PC-3 (cell line): ENCODE data around the gene RGS9BP. TPM values are rescaled to one million over a fixed set of nuclear protein-coding genes. Genes with fewer than 3 reads are reported as not detected.
"Not testable (repeated sequence)": the region's sequence is repeated elsewhere in the genome, so short reads cannot be mapped to it uniquely, and the experiment has no call there.

ENCODE experiments used
- ATAC-seq: fragments of 200-7000 bp; cut with Tn5 transposase; 2 replicates; pipeline ENCODE4 v1.9.1; 2020; ENCODE audit warnings: mild to moderate bottlenecking, moderate library complexity
- BruUV-seq: library from RNA; stranded (reverse); fragments of 400-500 nt; replicated peaks from 2 replicates; lab custom pipeline; 2021; lab: Mats Ljungman, UMichigan
- CTCF ChIA-PET: fragments of 300-600 bp; sonication (Branson Sonifier 250); formaldehyde crosslinking; loops from one replicate; lab custom pipeline; 2022; ENCODE audit warnings: antibody characterized with exemption; lab: Charles Lee
- POLR2A ChIA-PET: fragments of 300-600 bp; sonication (Branson Sonifier 250); formaldehyde crosslinking; loops from one replicate; lab custom pipeline; 2022; ENCODE audit warnings: antibody characterized with exemption; ENCODE audit not compliant: unreplicated experiment; lab: Charles Lee
- DNase-seq: peaks from one replicate; pipeline ENCODE4 v3.0.0-alpha.2; 2015
- H2AFZ ChIP-seq: fragments of 300-600 bp; sonication (generic); 2 replicates; pipeline ENCODE4 v1.6.0; 2016; ENCODE audit warnings: antibody characterized with exemption, low read length
- H3F3A ChIP-seq: fragments of 300-600 bp; sonication (generic); one replicate; pipeline ENCODE4 v1.6.0; 2017; ENCODE audit warnings: antibody characterized with exemption, low read length, control low read depth, mild to moderate bottlenecking; ENCODE audit not compliant: unreplicated experiment
- H3K27ac ChIP-seq: fragments of 300-600 bp; sonication (generic); 2 replicates; pipeline ENCODE4 v1.5.1; 2016; ENCODE audit warnings: mild to moderate bottlenecking, low read length
- H3K27me3 ChIP-seq: fragments of 300-600 bp; sonication (generic); 2 replicates; pipeline ENCODE4 v1.6.1; 2016; ENCODE audit warnings: low read length, mixed read lengths
- H3K36me3 ChIP-seq: fragments of 300-600 bp; sonication (generic); 2 replicates; pipeline ENCODE4 v1.6.1; 2016; ENCODE audit warnings: low read depth, mixed run types, low read length, mixed read lengths
- H3K4me1 ChIP-seq: fragments of 300-600 bp; sonication (generic); 2 replicates; pipeline ENCODE4 v1.5.1; 2016; ENCODE audit warnings: low read length; ENCODE audit not compliant: insufficient read depth
- H3K4me2 ChIP-seq: fragments of 300-600 bp; sonication (generic); 2 replicates; pipeline ENCODE4 v1.6.0; 2016; ENCODE audit warnings: low read length
- H3K4me3 ChIP-seq: fragments of 300-600 bp; sonication (generic); 2 replicates; pipeline ENCODE4 v1.5.1; 2016; ENCODE audit warnings: mild to moderate bottlenecking, low read length, mixed read lengths
- H3K79me2 ChIP-seq: fragments of 300-600 bp; sonication (generic); 2 replicates; pipeline ENCODE4 v1.6.1; 2017; ENCODE audit warnings: low read length, mixed read lengths
- H3K9ac ChIP-seq: fragments of 300-600 bp; sonication (generic); 2 replicates; pipeline ENCODE4 v1.6.0; 2016; ENCODE audit warnings: mild to moderate bottlenecking, low read length
- H3K9me2 ChIP-seq: fragments of 300-600 bp; sonication (generic); replicated peaks from 2 replicates; pipeline ENCODE4 v1.6.1; 2016; ENCODE audit warnings: mixed run types, low read length, mixed read lengths
- H3K9me3 ChIP-seq: fragments of 300-600 bp; sonication (generic); 2 replicates; pipeline ENCODE4 v1.6.1; 2016; ENCODE audit warnings: low read length, mixed read lengths
- H4K20me1 ChIP-seq: fragments of 300-600 bp; sonication (generic); 2 replicates; pipeline ENCODE4 v1.6.1; 2016; ENCODE audit warnings: low read length, mixed read lengths
- EZH2 ChIP-seq: fragments of 300-600 bp; sonication (generic); IDR thresholded peaks from one replicate; pipeline ENCODE4 v1.6.1; 2017; ENCODE audit warnings: antibody characterized with exemption, mild to moderate bottlenecking, low read length; ENCODE audit not compliant: unreplicated experiment
- EZH2phosphoT487 ChIP-seq: fragments of 300-600 bp; sonication (generic); IDR thresholded peaks from 2 replicates; pipeline ENCODE4 v1.6.1; 2018; ENCODE audit warnings: mild to moderate bottlenecking, antibody characterized with exemption, low read length, borderline replicate concordance
- intact Hi-C: fragments of 100-400 bp; cut with micrococcal nuclease; formaldehyde crosslinking; loops from 2 replicates; pipeline ENCODE4 v1.9.0; 2023
- total RNA-seq: library from RNA; depleted of rRNA; stranded (reverse); fragments of >200 nt; gene quantifications from 2 replicates; pipeline ENCODE4 v1.2.3, GENCODE V29; 2014
- TF ChIP-seq, protein P1 (sequence below): fragments of 300-600 bp; sonication (generic); conservative IDR thresholded peaks from 2 replicates; pipeline ENCODE4 v1.5.1; 2017; ENCODE audit warnings: antibody characterized with exemption, low read depth, mild to moderate bottlenecking, low read length

The RGS9BP gene
- total RNA-seq, 1 experiment from 2014 or later = 1.6 TPM

DNA sequence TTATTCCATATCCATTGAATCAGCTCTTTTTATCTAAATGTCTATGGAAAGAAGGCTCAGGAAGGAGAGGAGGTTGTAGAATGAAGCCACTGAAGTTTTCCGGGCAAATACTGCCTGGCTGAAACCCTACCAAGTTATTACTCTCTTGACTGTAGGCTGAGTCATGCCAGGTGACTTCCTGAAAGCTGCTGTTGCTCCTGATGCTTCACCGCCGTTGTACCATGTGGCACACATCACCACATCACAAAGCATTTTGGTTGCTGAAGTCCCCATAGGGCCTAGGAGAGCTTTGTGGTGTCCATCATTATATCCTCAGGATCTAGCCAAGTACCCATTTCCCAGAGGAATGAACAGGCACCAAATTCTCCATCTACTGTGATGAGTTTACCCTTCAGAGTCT is 32.8 kb downstream of the RGS9BP start:
- BruUV-seq = no TSS peak
- Histone ChIP-seq H3K36me3 (peaks cover 7% of the 10 kb centered on the region), H3K4me2 (no peak overlapping the region), H3K9me2 (no peaks in the 10 kb centered on the region), H3K27ac (no peak overlapping the region), H3K9ac (no peak overlapping the region), H4K20me1 (no peaks in the 10 kb centered on the region), H3K4me3 (no peak overlapping the region), H2AFZ (no peak overlapping the region), H3K27me3 (no peaks in the 10 kb centered on the region), H3K79me2 (peaks cover 28% of the 10 kb centered on the region), H3K4me1 (no peaks in the 10 kb centered on the region), H3K9me3 (no peaks in the 10 kb centered on the region), H3F3A (no peaks in the 10 kb centered on the region)
- CTCF ChIA-PET = no interaction called here
- TF ChIP-seq EZH2 (no peak), EZH2phosphoT487 (no peak)
- TF ChIP-seq, protein P1, sequence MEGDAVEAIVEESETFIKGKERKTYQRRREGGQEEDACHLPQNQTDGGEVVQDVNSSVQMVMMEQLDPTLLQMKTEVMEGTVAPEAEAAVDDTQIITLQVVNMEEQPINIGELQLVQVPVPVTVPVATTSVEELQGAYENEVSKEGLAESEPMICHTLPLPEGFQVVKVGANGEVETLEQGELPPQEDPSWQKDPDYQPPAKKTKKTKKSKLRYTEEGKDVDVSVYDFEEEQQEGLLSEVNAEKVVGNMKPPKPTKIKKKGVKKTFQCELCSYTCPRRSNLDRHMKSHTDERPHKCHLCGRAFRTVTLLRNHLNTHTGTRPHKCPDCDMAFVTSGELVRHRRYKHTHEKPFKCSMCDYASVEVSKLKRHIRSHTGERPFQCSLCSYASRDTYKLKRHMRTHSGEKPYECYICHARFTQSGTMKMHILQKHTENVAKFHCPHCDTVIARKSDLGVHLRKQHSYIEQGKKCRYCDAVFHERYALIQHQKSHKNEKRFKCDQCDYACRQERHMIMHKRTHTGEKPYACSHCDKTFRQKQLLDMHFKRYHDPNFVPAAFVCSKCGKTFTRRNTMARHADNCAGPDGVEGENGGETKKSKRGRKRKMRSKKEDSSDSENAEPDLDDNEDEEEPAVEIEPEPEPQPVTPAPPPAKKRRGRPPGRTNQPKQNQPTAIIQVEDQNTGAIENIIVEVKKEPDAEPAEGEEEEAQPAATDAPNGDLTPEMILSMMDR = no peak
- DNase-seq = peak; percentile 26
- intact Hi-C loops = no loop called here
- ATAC-seq = peak; percentile 42; the same call in 1 of the 2 replicates
- POLR2A ChIA-PET = no interaction called here

DNA sequence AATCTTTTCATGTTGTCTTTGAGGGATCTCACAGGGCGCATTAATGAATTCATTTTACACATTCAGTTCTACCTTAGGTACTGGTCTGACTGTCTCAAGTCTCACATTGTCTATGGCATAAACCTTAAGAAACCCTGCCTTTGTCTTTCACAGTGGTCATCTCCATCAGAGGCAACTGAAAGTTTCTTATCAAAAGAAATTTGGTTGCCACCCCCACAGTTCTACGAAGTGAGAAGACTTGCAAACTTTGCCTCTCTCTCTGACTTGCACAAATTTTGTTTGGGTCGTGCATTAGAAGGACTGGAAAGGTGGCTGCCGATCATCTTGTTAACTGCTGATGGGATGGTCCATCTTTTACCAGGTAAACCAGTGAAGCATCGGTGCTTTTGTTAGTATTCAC is 33.4 kb downstream of the RGS9BP start:
- Histone ChIP-seq H3K36me3 (peaks cover 3% of the 10 kb centered on the region), H2AFZ (no peak overlapping the region), H3K4me3 (no peak overlapping the region), H3K9ac (no peak overlapping the region), H3K4me1 (no peaks in the 10 kb centered on the region), H3K27ac (no peak overlapping the region), H3K27me3 (no peaks in the 10 kb centered on the region), H3K9me3 (no peaks in the 10 kb centered on the region), H3F3A (no peaks in the 10 kb centered on the region), H3K9me2 (no peaks in the 10 kb centered on the region), H3K79me2 (peaks cover 24% of the 10 kb centered on the region), H3K4me2 (no peak overlapping the region), H4K20me1 (no peaks in the 10 kb centered on the region)
- BruUV-seq = no TSS peak
- CTCF ChIA-PET = no interaction called here
- intact Hi-C loops = no loop called here
- ATAC-seq (no peak), DNase-seq (no peak)
- POLR2A ChIA-PET = no interaction called here
- TF ChIP-seq, protein P1 = no peak
- TF ChIP-seq EZH2 (no peak), EZH2phosphoT487 (no peak)

DNA sequence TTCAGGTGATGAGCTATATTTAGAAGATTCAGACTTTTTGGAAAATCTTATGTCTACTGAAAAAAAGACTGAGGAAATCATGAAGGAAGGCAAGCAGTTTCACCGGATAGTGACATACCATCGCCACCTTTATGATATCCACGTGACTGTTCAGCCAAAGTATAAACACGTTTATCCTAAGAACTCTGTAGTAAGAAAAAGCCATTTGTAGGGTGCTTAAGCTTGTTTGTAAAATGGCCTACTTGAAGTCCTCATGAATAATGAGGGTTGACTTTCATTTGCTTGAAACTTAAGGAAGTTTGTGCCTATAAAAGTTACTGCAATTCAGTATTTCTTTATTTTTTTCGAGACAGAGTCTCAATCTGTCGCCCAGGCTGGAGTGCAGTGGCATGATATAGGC is 36.1 kb downstream of the RGS9BP start:
- Histone ChIP-seq H3K4me2 (no peak overlapping the region), H3K9me2 (no peaks in the 10 kb centered on the region), H3F3A (no peaks in the 10 kb centered on the region), H3K27me3 (no peaks in the 10 kb centered on the region), H3K9me3 (no peaks in the 10 kb centered on the region), H4K20me1 (no peaks in the 10 kb centered on the region), H3K4me1 (no peaks in the 10 kb centered on the region), H3K4me3 (no peak overlapping the region), H3K36me3 (no peaks in the 10 kb centered on the region), H3K27ac (no peak overlapping the region), H2AFZ (no peak overlapping the region), H3K9ac (no peak overlapping the region), H3K79me2 (peaks cover 7% of the 10 kb centered on the region; the same call in 1 of the 2 replicates)
- CTCF ChIA-PET = no interaction called here
- DNase-seq = no peak
- POLR2A ChIA-PET = interaction anchor here (0.6 kb wide), 1 partner anchor 51 kb away, joined by 6 read pairs; no protein-coding TSS in a partner anchor
- no TSS peak for BruUV-seq
- no peak for ATAC-seq
- intact Hi-C loops = no loop called here
- TF ChIP-seq EZH2phosphoT487 (no peak), EZH2 (no peak)
- TF ChIP-seq, protein P1 = no peak

DNA sequence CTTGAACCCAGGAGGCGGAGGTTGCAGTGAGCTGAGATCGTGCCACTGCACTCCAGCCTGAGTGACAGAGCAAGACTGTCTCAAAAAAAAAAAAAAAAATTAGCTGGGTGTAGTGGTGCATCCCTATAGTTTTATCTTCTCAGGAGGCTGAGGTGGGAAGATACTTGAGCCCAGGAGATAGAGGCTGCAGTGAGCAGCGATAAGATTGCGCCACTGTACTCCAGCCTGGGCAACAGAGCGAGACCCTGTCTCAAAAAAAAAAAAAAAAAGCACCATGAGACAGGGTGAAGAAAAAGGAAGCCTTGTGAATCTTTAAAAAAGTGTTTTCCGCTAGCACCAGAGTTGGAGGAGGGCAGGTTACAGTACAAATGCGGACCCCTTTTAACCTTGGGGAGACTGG is 40.6 kb downstream of the RGS9BP start:
- DNase-seq, H3K27ac ChIP-seq, ATAC-seq, H3K9me2 ChIP-seq, intact Hi-C loops, BruUV-seq, H3K9me3 ChIP-seq, H3K79me2 ChIP-seq, H3K9ac ChIP-seq, H2AFZ ChIP-seq, H3K4me3 ChIP-seq, H3K27me3 ChIP-seq, H3K4me2 ChIP-seq, H3K36me3 ChIP-seq, POLR2A ChIA-PET, H3K4me1 ChIP-seq, H4K20me1 ChIP-seq, CTCF ChIA-PET, H3F3A ChIP-seq: not testable (repeated sequence)
